Osteoblast (primary cell): ENCODE results near the gene CFAP251. TPM values are rescaled to one million over a fixed set of nuclear protein-coding genes. Genes with fewer than 3 reads are reported as not detected.

ENCODE experiments used
- DNase-seq: peaks from one replicate; pipeline ENCODE4 v3.0.0; 2011; ENCODE audit warnings: low spot score, mixed read lengths; ENCODE audit not compliant: insufficient read length; ENCODE audit errors: missing footprints
- H2AFZ ChIP-seq: 2 replicates; pipeline ENCODE4 v1.6.0; 2011; ENCODE audit warnings: mild to moderate bottlenecking, low read length
- H3K27ac ChIP-seq: 2 replicates; pipeline ENCODE4 v1.5.1; 2011; ENCODE audit warnings: mild to moderate bottlenecking, low read depth, low read length, moderate library complexity
- H3K27me3 ChIP-seq: 2 replicates; pipeline ENCODE4 v1.6.0; 2012; ENCODE audit warnings: mild to moderate bottlenecking, control low read depth, inconsistent platforms, low read length, moderate library complexity; ENCODE audit not compliant: insufficient read depth
- H3K36me3 ChIP-seq: 2 replicates; pipeline ENCODE4 v1.5.1; 2011; ENCODE audit warnings: mild to moderate bottlenecking, low read length, control low read depth, moderate library complexity; ENCODE audit not compliant: insufficient read depth
- H3K4me1 ChIP-seq: 2 replicates; pipeline ENCODE4 v1.5.1; 2011; ENCODE audit warnings: mild to moderate bottlenecking, low read length, control low read depth, moderate library complexity; ENCODE audit not compliant: insufficient read depth
- H3K4me2 ChIP-seq: 2 replicates; pipeline ENCODE4 v1.6.0; 2011; ENCODE audit warnings: mild to moderate bottlenecking, low read length; ENCODE audit not compliant: insufficient read depth
- H3K4me3 ChIP-seq: fragments of 200-600 bp; sonication (generic); 3 replicates; pipeline ENCODE4 v1.5.1; 2012; ENCODE audit warnings: mild to moderate bottlenecking, low read length, inconsistent platforms; ENCODE audit not compliant: insufficient read depth
- H3K79me2 ChIP-seq: 2 replicates; pipeline ENCODE4 v1.6.0; 2012; ENCODE audit warnings: mild to moderate bottlenecking, low read length, control low read depth, inconsistent platforms; ENCODE audit not compliant: insufficient read depth
- H3K9me3 ChIP-seq: 2 replicates; pipeline ENCODE4 v1.5.1; 2011; ENCODE audit warnings: low read depth, low read length, control low read depth
- H4K20me1 ChIP-seq: 2 replicates; pipeline ENCODE4 v1.6.0; 2012; ENCODE audit warnings: mild to moderate bottlenecking, low read length, control low read depth; ENCODE audit not compliant: insufficient read depth
- total RNA-seq: library from RNA; depleted of rRNA; stranded (reverse); fragments of >200 nt; gene quantifications from 2 replicates; pipeline ENCODE4 v1.2.3, GENCODE V29; 2012
- TF ChIP-seq, protein P1 (sequence below): IDR thresholded peaks from 2 replicates; pipeline ENCODE4 v1.5.1; 2011; ENCODE audit warnings: mild to moderate bottlenecking, low read depth, low read length, moderate library complexity; ENCODE audit errors: extremely low read depth

CFAP251 gene
- total RNA-seq, 1 donor: 4.3 TPM

DNA sequence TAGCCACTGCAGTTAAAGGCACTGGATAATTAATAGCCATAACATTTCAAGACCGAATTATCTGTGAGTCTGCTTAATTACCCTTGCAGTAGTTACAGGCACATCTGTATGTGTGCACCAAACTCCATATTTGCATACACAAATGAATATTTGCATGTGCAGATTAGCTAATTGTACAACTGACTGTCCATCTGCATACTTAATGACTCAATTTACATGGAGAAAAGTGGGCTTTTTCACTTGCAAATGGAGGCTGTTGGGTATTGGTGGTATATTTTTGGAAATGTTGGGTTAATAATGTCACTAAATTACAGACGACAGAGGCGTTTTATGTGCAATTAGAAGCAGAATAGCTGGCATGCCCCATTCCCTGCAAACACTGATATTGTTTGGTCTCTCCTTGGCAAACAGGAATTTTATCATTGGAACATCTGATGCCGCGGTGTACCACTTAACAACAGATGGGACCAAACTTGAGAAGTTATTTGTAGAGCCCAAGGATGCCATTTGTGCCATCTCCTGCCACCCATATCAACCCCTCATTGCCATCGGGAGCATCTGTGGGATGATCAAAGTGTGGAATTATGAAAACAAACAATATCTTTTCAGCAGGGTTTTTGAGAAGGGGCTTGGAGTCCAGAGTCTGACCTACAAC lies 39.6 kb downstream of the CFAP251 start:
- Histone ChIP-seq H3K9me3 (no peaks in the 10 kb centered on the region), H2AFZ (no peak overlapping the region), H3K4me2 (no peak overlapping the region), H3K4me1 (peaks cover 6% of the 10 kb centered on the region), H3K27me3 (no peaks in the 10 kb centered on the region), H3K4me3 (no peak overlapping the region), H3K36me3 (peaks cover 23% of the 10 kb centered on the region), H3K27ac (no peak overlapping the region), H4K20me1 (no peaks in the 10 kb centered on the region), H3K79me2 (no peaks in the 10 kb centered on the region)
- DNase-seq: no peak
- TF ChIP-seq, protein P1, sequence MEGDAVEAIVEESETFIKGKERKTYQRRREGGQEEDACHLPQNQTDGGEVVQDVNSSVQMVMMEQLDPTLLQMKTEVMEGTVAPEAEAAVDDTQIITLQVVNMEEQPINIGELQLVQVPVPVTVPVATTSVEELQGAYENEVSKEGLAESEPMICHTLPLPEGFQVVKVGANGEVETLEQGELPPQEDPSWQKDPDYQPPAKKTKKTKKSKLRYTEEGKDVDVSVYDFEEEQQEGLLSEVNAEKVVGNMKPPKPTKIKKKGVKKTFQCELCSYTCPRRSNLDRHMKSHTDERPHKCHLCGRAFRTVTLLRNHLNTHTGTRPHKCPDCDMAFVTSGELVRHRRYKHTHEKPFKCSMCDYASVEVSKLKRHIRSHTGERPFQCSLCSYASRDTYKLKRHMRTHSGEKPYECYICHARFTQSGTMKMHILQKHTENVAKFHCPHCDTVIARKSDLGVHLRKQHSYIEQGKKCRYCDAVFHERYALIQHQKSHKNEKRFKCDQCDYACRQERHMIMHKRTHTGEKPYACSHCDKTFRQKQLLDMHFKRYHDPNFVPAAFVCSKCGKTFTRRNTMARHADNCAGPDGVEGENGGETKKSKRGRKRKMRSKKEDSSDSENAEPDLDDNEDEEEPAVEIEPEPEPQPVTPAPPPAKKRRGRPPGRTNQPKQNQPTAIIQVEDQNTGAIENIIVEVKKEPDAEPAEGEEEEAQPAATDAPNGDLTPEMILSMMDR: no peak

GRCh38 chr12:121958541-121959240 lies 40.3 kb downstream of the CFAP251 start:
- H4K20me1 ChIP-seq: no peaks in the 10 kb centered on the region
- no peak for DNase-seq
- H3K4me3 ChIP-seq: no peak overlapping the region
- H3K27ac ChIP-seq: no peak overlapping the region
- H3K27me3 ChIP-seq: no peaks in the 10 kb centered on the region
- TF ChIP-seq, protein P1: no peak
- no peaks in the 10 kb centered on the region for H3K79me2 ChIP-seq
- H2AFZ ChIP-seq: no peak overlapping the region
- H3K9me3 ChIP-seq: no peaks in the 10 kb centered on the region
- H3K4me1 ChIP-seq: peaks cover 9% of the 10 kb centered on the region
- peak overlapping the region; percentile 8 for H3K4me2 ChIP-seq
- peaks cover 18% of the 10 kb centered on the region for H3K36me3 ChIP-seq

GRCh38 chr12:121960541-121960940 lies 42.1 kb downstream of the CFAP251 start:
- no peak for DNase-seq
- H3K27me3 ChIP-seq: no peaks in the 10 kb centered on the region
- H3K4me3 ChIP-seq: no peak overlapping the region
- peaks cover 18% of the 10 kb centered on the region for H3K36me3 ChIP-seq
- H3K27ac ChIP-seq: no peak overlapping the region
- peaks cover 26% of the 10 kb centered on the region for H3K4me1 ChIP-seq
- H3K79me2 ChIP-seq: no peaks in the 10 kb centered on the region
- H2AFZ ChIP-seq: no peak overlapping the region
- no peaks in the 10 kb centered on the region for H4K20me1 ChIP-seq
- H3K4me2 ChIP-seq: no peak overlapping the region
- H3K9me3 ChIP-seq: no peaks in the 10 kb centered on the region
- TF ChIP-seq, protein P1: no peak

GRCh38 chr12:121961195-121961879 lies 42.9 kb downstream of the CFAP251 start:
- Histone ChIP-seq H3K79me2 (no peaks in the 10 kb centered on the region), H3K27ac (no peak overlapping the region), H3K9me3 (no peaks in the 10 kb centered on the region), H3K4me3 (no peak overlapping the region), H3K27me3 (no peaks in the 10 kb centered on the region), H4K20me1 (no peaks in the 10 kb centered on the region), H3K36me3 (peaks cover 18% of the 10 kb centered on the region), H2AFZ (no peak overlapping the region), H3K4me1 (peaks cover 30% of the 10 kb centered on the region), H3K4me2 (no peak overlapping the region)
- DNase-seq: no peak
- TF ChIP-seq, protein P1: no peak
